Sigmoid colon (tissue), 7 donors: ENCODE results near the gene NAALAD2. TPM values are rescaled to one million over a fixed set of nuclear protein-coding genes. Genes with fewer than 3 reads are reported as not detected.
"Not testable (repeated sequence)": the region's sequence is repeated elsewhere in the genome, so short reads cannot be mapped to it uniquely, and the experiment has no call there.

Experiments
- DNase-seq: peaks from one replicate; pipeline ENCODE4 v3.0.0-alpha.2; 2019
- H3K27ac ChIP-seq, 4 donors: fragments of 200-600 bp; sonication (generic); one replicate each; pipeline ENCODE4 v1.5.1; 2016 to 2019; ENCODE audit warnings: mild to moderate bottlenecking in 1 of 4
- H3K27me3 ChIP-seq, 3 donors: fragments of 200-600 bp; sonication (generic); one replicate each; pipeline ENCODE4 v1.5.1; 2019; ENCODE audit warnings: mild to moderate bottlenecking in 1 of 3
- H3K36me3 ChIP-seq, 4 donors: fragments of 200-600 bp; sonication (generic); one replicate each; pipeline ENCODE4 v1.5.1; 2016 to 2019
- H3K4me1 ChIP-seq, 4 donors: fragments of 200-600 bp; sonication (generic); one replicate each; pipeline ENCODE4 v1.5.1; 2017 to 2019
- H3K4me3 ChIP-seq, 4 donors: fragments of 200-600 bp; sonication (generic); one replicate each; pipeline ENCODE4 v1.5.1; 2017 to 2019; ENCODE audit warnings: mild to moderate bottlenecking in 2 of 4, moderate library complexity in 1 of 4
- H3K9me3 ChIP-seq, 4 donors: fragments of 200-600 bp in 3 of 4; sonication (generic) in 3 of 4; one replicate each; pipeline versions ENCODE4 v1.5.1 to v1.6.1; 2013 to 2019
- CTCF ChIP-seq, 4 experiments: fragments of 450-650 bp in 3 of 4; fragments of 200-600 bp in 1 of 4; IDR thresholded peaks; one replicate each; pipeline ENCODE4 v1.5.1; 2016 to 2019; ENCODE audit warnings: antibody characterized with exemption in 4 of 4, mild to moderate bottlenecking in 3 of 4, moderate library complexity in 2 of 4
- EP300 ChIP-seq, 4 donors: sonication (generic); formaldehyde crosslinking; IDR thresholded peaks; one replicate each; pipeline ENCODE4 v1.6.1; 2017; ENCODE audit warnings: antibody characterized with exemption in 4 of 4
- POLR2A ChIP-seq, 2 donors: fragments of 450-650 bp; IDR thresholded peaks; one replicate each; pipeline ENCODE4 v1.6.1; 2016; ENCODE audit warnings: antibody characterized with exemption in 2 of 2, mild to moderate bottlenecking in 2 of 2, moderate library complexity in 2 of 2
- POLR2AphosphoS5 ChIP-seq, 4 donors: sonication (generic); formaldehyde crosslinking; IDR thresholded peaks; one replicate each; pipeline ENCODE4 v1.6.1; 2017; ENCODE audit warnings: antibody characterized with exemption in 4 of 4
- WGBS, 2 donors: extraction: QIAGEN DNeasy Blood & Tissue Kit; methylation state at CpG; one replicate each; pipeline ENCODE4 v1.1.7; 2013; 5-methylcytosine and 5-hydroxymethylcytosine counted together
- intact Hi-C: fragments of 100-400 bp; cut with DNase I; formaldehyde crosslinking; loops from one replicate; pipeline ENCODE4 v1.15.1; 2023
- polyA plus RNA-seq, 3 donors: library from polyadenylated mRNA; stranded (reverse); fragments of 200-250 nt; gene quantifications; one replicate each; pipeline ENCODE4 v1.2.3, GENCODE V29; 2013
- total RNA-seq, 4 donors: library from RNA; depleted of rRNA; stranded (reverse); fragments of >200 nt; gene quantifications; one replicate each; pipeline ENCODE4 v1.1.0, GENCODE V29; 2016
- donor health status: healthy with polysubstance abuse.
- donor health status: Bipolar disorder and iron deficiency.
- donor health status: healthy.

NAALAD2 gene
- total and polyA plus RNA-seq, 7 donors = 0.31 to 3.9 (median 3.6) TPM; not detected in 2

GRCh38 chr11:90229791-90230190, 95.3 kb downstream of the NAALAD2 start:
- no peak overlapping the region for H3K27ac ChIP-seq
- DNase-seq = no peak
- H3K36me3 ChIP-seq = no peaks in the 10 kb centered on the region
- H3K4me3 ChIP-seq = no peak overlapping the region
- intact Hi-C loops = no loop called here
- WGBS, 2 donors = 31 to 73% methylated on average over 1 of the region's 1 CpG
- no peaks in the 10 kb centered on the region for H3K4me1 ChIP-seq
- TF ChIP-seq EP300 (IDR thresholded peaks at IDR 0.05) (no peak), POLR2AphosphoS5 (IDR thresholded peaks at IDR 0.05) (no peak), POLR2A (IDR thresholded peaks at IDR 0.05) (no peak), CTCF (IDR thresholded peaks at IDR 0.05) (no peak)
- no peaks in the 10 kb centered on the region for H3K9me3 ChIP-seq
- H3K27me3 ChIP-seq = no peaks in the 10 kb centered on the region

- no peak for TF ChIP-seq CTCF (IDR thresholded peaks at IDR 0.05)
- no peak for TF ChIP-seq POLR2A (IDR thresholded peaks at IDR 0.05)
- no peak for TF ChIP-seq EP300 (IDR thresholded peaks at IDR 0.05)
- TF ChIP-seq POLR2AphosphoS5 (IDR thresholded peaks at IDR 0.05) = no peak
- H3K27me3 ChIP-seq = no peaks in the 10 kb centered on the region
- no peaks in the 10 kb centered on the region for H3K36me3 ChIP-seq
- H3K4me3 ChIP-seq = no peak overlapping the region
- no peaks in the 10 kb centered on the region for H3K4me1 ChIP-seq
- DNase-seq = no peak
- no peak overlapping the region for H3K27ac ChIP-seq
- H3K9me3 ChIP-seq = no peaks in the 10 kb centered on the region
- WGBS, 2 donors = 23 to 66% methylated on average over 2 of the region's 2 CpGs
- intact Hi-C loops = no loop called here
Measured at GRCh38 chr11:90234977-90235376, 100.5 kb downstream of the NAALAD2 start.

GRCh38 chr11:90235526-90235925, 101.1 kb downstream of the NAALAD2 start:
- Histone ChIP-seq H3K27me3 (no peaks in the 10 kb centered on the region), H3K9me3 (no peaks in the 10 kb centered on the region), H3K4me1 (no peaks in the 10 kb centered on the region), H3K4me3 (no peak overlapping the region), H3K27ac (no peak overlapping the region), H3K36me3 (no peaks in the 10 kb centered on the region)
- TF ChIP-seq POLR2A (IDR thresholded peaks at IDR 0.05) (no peak), EP300 (IDR thresholded peaks at IDR 0.05) (no peak), POLR2AphosphoS5 (IDR thresholded peaks at IDR 0.05) (no peak), CTCF (IDR thresholded peaks at IDR 0.05) (no peak)
- WGBS, 2 donors = 76 to 83% methylated on average over 4 of the region's 4 CpGs
- intact Hi-C loops = no loop called here
- no peak for DNase-seq

- H3K9me3 ChIP-seq = no peaks in the 10 kb centered on the region
- H3K27ac ChIP-seq = no peak overlapping the region
- no peak for DNase-seq
- H3K4me3 ChIP-seq = no peak overlapping the region
- WGBS, 2 donors = 85 to 89% methylated on average over 4 of the region's 4 CpGs
- H3K36me3 ChIP-seq = no peaks in the 10 kb centered on the region
- intact Hi-C loops = no loop called here
- no peaks in the 10 kb centered on the region for H3K27me3 ChIP-seq
- H3K4me1 ChIP-seq = no peaks in the 10 kb centered on the region
- TF ChIP-seq POLR2AphosphoS5 (IDR thresholded peaks at IDR 0.05) = no peak
- TF ChIP-seq EP300 (IDR thresholded peaks at IDR 0.05) = no peak
- TF ChIP-seq POLR2A (IDR thresholded peaks at IDR 0.05) = no peak
- no peak for TF ChIP-seq CTCF (IDR thresholded peaks at IDR 0.05)
Measured at GRCh38 chr11:90237004-90237403, 102.5 kb downstream of the NAALAD2 start.

GRCh38 chr11:90239967-90240636, 105.6 kb downstream of the NAALAD2 start:
- H3K4me1 ChIP-seq, H3K27me3 ChIP-seq, H3K9me3 ChIP-seq, H3K36me3 ChIP-seq, H3K27ac ChIP-seq, intact Hi-C loops, DNase-seq, H3K4me3 ChIP-seq: not testable (repeated sequence)
- 79 to 86% methylated on average over 19 of the region's 20 CpGs for WGBS, 2 donors
